ENCODE data around the gene NOXO1. TPM values are rescaled to one million over a fixed set of nuclear protein-coding genes. Genes with fewer than 3 reads are reported as not detected.

NOXO1 gene
- total and polyA plus RNA-seq, 9 of the 15 experiments (the other 6 are each of a cell fraction or from before 2014, with no cell fraction given): not detected

GRCh38 chr16:1991588-1991947 is 10.3 kb upstream of the NOXO1 start:
- peak overlapping the region; percentile 95 for H2AFZ ChIP-seq (ENCODE audit: low read depth, low read length)
- ATAC-seq (peak; percentile 1; the same call in 1 of the 3 replicates), DNase-seq (ENCODE audit: extremely low read depth in 1 of 4, low spot score in 3 of 4) (no peak), FAIRE-seq (no peak)
- peak overlapping the region; percentile 69 for H3K4me2 ChIP-seq (ENCODE audit: insufficient read depth, low read length)
- BruUV-seq (replicated peaks): TSS peak; percentile 90
- peak overlapping the region; percentile 41 to 89 for H3K9ac ChIP-seq (ENCODE audit: insufficient read depth in 1 of 2, low read depth in 2 of 2, low read length in 2 of 2)
- H4K20me1 ChIP-seq (replicated peaks; ENCODE audit: control insufficient read depth, insufficient read depth, low read length): no peaks in the 10 kb centered on the region; the same call in 1 of the 2 replicates
- peaks cover 22% of the 10 kb centered on the region; the same call in 1 of the 3 replicates for H3K36me3 ChIP-seq (ENCODE audit: control insufficient read depth, insufficient read depth, low read length)
- intact Hi-C loops (cut with micrococcal nuclease): no loop called here
- H3K27ac ChIP-seq (ENCODE audit: extremely low read depth, low read depth, low read length): peak overlapping the region; percentile 78
- ChIA-PET POLR2A (interaction anchor here (0.5 to 5.5 kb wide), 3 partner anchors 14 to 26 kb away, joined by 3 to 50 read pairs (median 4); partner anchors contain the start of genes RNF151 and RPS2), CTCF (ENCODE audit: low intra/inter-chr PET ratio) (no interaction called here)
- no peaks in the 10 kb centered on the region for H3K27me3 ChIP-seq (ENCODE audit: control insufficient read depth in 2 of 2, insufficient read depth in 2 of 2, low read length in 2 of 2)
- no peaks in the 10 kb centered on the region for H3K9me1 ChIP-seq (ENCODE audit: control insufficient read depth, insufficient read depth, low read length)
- H3K79me2 ChIP-seq (ENCODE audit: control insufficient read depth, insufficient read depth, low read length): peaks cover 31% of the 10 kb centered on the region
- H3K9me3 ChIP-seq (replicated peaks; ENCODE audit: control insufficient read depth, insufficient read depth, low read depth, low read length): no peaks in the 10 kb centered on the region
- 50% methylated on average over 16 of the region's 22 CpGs for WGBS (ENCODE audit: insufficient coverage, low coverage, missing lambda C conversion rate)
- peaks cover 29 to 59% of the 10 kb centered on the region in 2 experiments for H3K4me1 ChIP-seq (replicated peaks in 1 of 2; ENCODE audit: control insufficient read depth in 2 of 2, insufficient read depth in 2 of 2, low read length in 2 of 2)
- in situ Hi-C loops (cut with MboI): no loop called here
- no peak overlapping the region for H3K4me3 ChIP-seq
- TF ChIP-seq SUPT5H (IDR thresholded peaks at IDR 0.05) (no peak), ZNF354B (CRISPR knock-in tag; IDR thresholded peaks at IDR 0.05) (no peak), HNRNPL (IDR thresholded peaks at IDR 0.05; ENCODE audit: low read depth, low read length) (no peak), ZNF12 (CRISPR knock-in tag; IDR thresholded peaks at IDR 0.05) (0 out of 2 replicates have a peak, but pooled peaks have one; percentile 26), ZBTB12 (CRISPR knock-in tag; IDR thresholded peaks at IDR 0.05) (no peak), MTF1 (CRISPR knock-in tag; IDR thresholded peaks at IDR 0.05; ENCODE audit: borderline replicate concordance) (no peak; the same call in 1 of the 2 replicates), MYNN (IDR thresholded peaks at IDR 0.05) (no peak), MYNN (CRISPR knock-in tag; IDR thresholded peaks at IDR 0.05) (no peak), SP1 (CRISPR knock-in tag; IDR thresholded peaks at IDR 0.05) (peak; percentile 3; the same call in 1 of the 2 replicates), ZBTB40 (IDR thresholded peaks at IDR 0.05) (peak; percentile 55; the same call in 1 of the 2 replicates), ZBTB40 (CRISPR knock-in tag; IDR thresholded peaks at IDR 0.05) (no peak), KLF13 (tag; IDR thresholded peaks at IDR 0.05; ENCODE audit: borderline replicate concordance, low read depth) (no peak), E2F3 (CRISPR knock-in tag; IDR thresholded peaks at IDR 0.05) (no peak)

All from K562 (cell line).